OCI-LY7 (cell line): ENCODE data around the gene RAD9A. TPM values are rescaled to one million over a fixed set of nuclear protein-coding genes. Genes with fewer than 3 reads are reported as not detected.

Experiments used
- BruUV-seq: library from RNA; stranded (reverse); fragments of 400-500 nt; replicated peaks from 2 replicates; lab custom pipeline; 2021; lab: Mats Ljungman, UMichigan
- CTCF ChIA-PET: fragments of 300-600 bp; sonication (Branson Sonifier 250); formaldehyde crosslinking; loops from one replicate; lab custom pipeline; 2022; ENCODE audit warnings: antibody characterized with exemption; ENCODE audit not compliant: unreplicated experiment; lab: Charles Lee
- POLR2A ChIA-PET: fragments of 300-600 bp; sonication (Branson Sonifier 250); formaldehyde crosslinking; loops from one replicate; lab custom pipeline; 2022; ENCODE audit warnings: antibody characterized with exemption; lab: Charles Lee
- DNase-seq: peaks from one replicate; pipeline ENCODE4 v3.0.0-alpha.2; 2015; ENCODE audit warnings: low spot score
- H2AFZ ChIP-seq: fragments of 200-600 bp; sonication (generic), shearing (Covaris generic); 2 replicates; pipeline ENCODE4 v1.6.1; 2014; ENCODE audit warnings: mild to moderate bottlenecking, antibody characterized with exemption, low read length, moderate library complexity
- H3K27ac ChIP-seq: fragments of 200-600 bp; sonication (generic); 2 replicates; pipeline ENCODE4 v1.5.1; 2014; ENCODE audit warnings: mixed run types, low read depth, mild to moderate bottlenecking, moderate library complexity, low read length, inconsistent platforms; ENCODE audit not compliant: poor library complexity, severe bottlenecking
- H3K36me3 ChIP-seq: fragments of 200-600 bp; sonication (generic); 2 replicates; pipeline ENCODE4 v1.6.1; 2014; ENCODE audit warnings: mild to moderate bottlenecking, antibody characterized with exemption, low read length, moderate library complexity, mixed read lengths; ENCODE audit not compliant: insufficient read depth
- H3K4me1 ChIP-seq: fragments of 200-600 bp; sonication (generic); 2 replicates; pipeline ENCODE4 v1.5.1; 2014; ENCODE audit warnings: mild to moderate bottlenecking, low read length; ENCODE audit not compliant: insufficient read depth, poor library complexity, severe bottlenecking
- H3K4me2 ChIP-seq: fragments of 200-600 bp; sonication (generic); 2 replicates; pipeline ENCODE4 v1.6.1; 2014; ENCODE audit warnings: mild to moderate bottlenecking, low read length
- H3K4me3 ChIP-seq: fragments of 200-600 bp; sonication (generic); 2 replicates; pipeline ENCODE4 v1.5.1; 2014; ENCODE audit warnings: mild to moderate bottlenecking, low read depth, low read length; ENCODE audit not compliant: poor library complexity, severe bottlenecking
- H3K79me2 ChIP-seq: fragments of 200-600 bp; sonication (generic); 2 replicates; pipeline ENCODE4 v1.6.1; 2016; ENCODE audit warnings: low read depth, mild to moderate bottlenecking, low read length, moderate library complexity, mixed read lengths; ENCODE audit not compliant: insufficient read depth
- H3K9me2 ChIP-seq: fragments of 200-600 bp; sonication (generic); 2 replicates; pipeline ENCODE4 v1.6.1; 2016; ENCODE audit warnings: mild to moderate bottlenecking, low read length, mixed read lengths; ENCODE audit not compliant: insufficient read depth
- H3K9me3 ChIP-seq: fragments of 200-600 bp; sonication (generic); 2 replicates; pipeline ENCODE4 v1.6.1; 2014; ENCODE audit warnings: mild to moderate bottlenecking, mixed run types, low read length, mixed read lengths
- H4K20me1 ChIP-seq: fragments of 200-600 bp; sonication (generic); 2 replicates; pipeline ENCODE4 v1.6.1; 2014; ENCODE audit warnings: mild to moderate bottlenecking, antibody characterized with exemption, low read length, moderate library complexity, mixed read lengths; ENCODE audit not compliant: insufficient read depth
- EZH2phosphoT487 ChIP-seq: fragments of 200-600 bp; sonication (generic); IDR thresholded peaks from 2 replicates; pipeline ENCODE4 v1.6.1; 2018; ENCODE audit warnings: low read depth, borderline replicate concordance, mild to moderate bottlenecking, mixed run types, antibody characterized with exemption, low read length, moderate library complexity, mixed read lengths
- intact Hi-C: fragments of 100-400 bp; cut with micrococcal nuclease; formaldehyde crosslinking; loops from one replicate; pipeline ENCODE4 v1.10.0; 2022; ENCODE audit not compliant: unreplicated experiment
- total RNA-seq, 2 experiments: library from RNA; depleted of rRNA in 1 of 2; stranded (reverse); fragments of >200 nt in 1 of 2; shearing (Covaris generic) in 1 of 2; gene quantifications; 2 replicates each; pipeline ENCODE4 v1.2.3, GENCODE V29; 2014 to 2022
- TF ChIP-seq, protein P1 (sequence below): fragments of 200-600 bp; sonication (generic); conservative IDR thresholded peaks from 2 replicates; pipeline ENCODE4 v1.5.1; 2014; ENCODE audit warnings: mild to moderate bottlenecking, antibody characterized with exemption, low read length, moderate library complexity, mixed read lengths

Gene RAD9A
- total RNA-seq, 2 experiments from 2014 or later: 51.0 to 62.2 TPM

DNA sequence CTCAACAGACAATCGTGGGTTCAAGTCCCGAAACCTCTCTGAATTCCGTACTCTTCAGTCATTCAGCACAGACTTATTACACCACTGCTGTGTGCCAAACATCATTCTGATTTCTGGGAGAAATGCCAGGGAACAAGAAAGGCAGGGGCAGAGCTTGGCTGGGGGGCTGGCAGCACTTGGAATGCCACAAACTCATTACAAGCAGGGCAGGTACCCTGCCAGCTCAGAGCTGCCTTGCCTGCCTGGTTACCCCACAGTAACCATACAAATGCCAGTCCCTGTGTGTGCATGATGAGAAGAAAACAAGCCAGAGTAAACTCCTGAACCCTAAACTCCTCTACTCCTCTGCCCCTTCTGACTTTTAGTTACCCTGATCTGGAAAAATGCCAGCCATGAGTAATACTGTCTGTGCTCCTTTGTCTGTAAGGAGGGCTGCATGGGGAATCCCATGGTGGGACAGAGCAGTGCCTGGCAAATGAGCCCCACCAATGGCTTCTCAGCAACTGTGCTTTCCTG lies 6.9 kb upstream of the RAD9A start:
- no peaks in the 10 kb centered on the region for H3K9me2 ChIP-seq
- no peak overlapping the region for H3K4me3 ChIP-seq
- no peaks in the 10 kb centered on the region for H3K36me3 ChIP-seq
- DNase-seq: no peak
- H3K79me2 ChIP-seq: no peaks in the 10 kb centered on the region
- H3K4me2 ChIP-seq: no peak overlapping the region
- no peak overlapping the region for H3K27ac ChIP-seq
- no TSS peak for BruUV-seq
- POLR2A ChIA-PET: interaction anchor here (1.3 kb wide), 1 partner anchor 33 kb away, joined by 3 read pairs; no protein-coding TSS in a partner anchor
- no peaks in the 10 kb centered on the region for H4K20me1 ChIP-seq
- CTCF ChIA-PET: interaction anchor here (0.9 kb wide), 1 partner anchor 28 kb away, joined by 3 read pairs; no protein-coding TSS in a partner anchor
- no peaks in the 10 kb centered on the region for H3K9me3 ChIP-seq
- H2AFZ ChIP-seq: no peak overlapping the region
- intact Hi-C loops: loop anchor here (5.0 kb wide), 2 partner anchors 288 to 303 kb away; no protein-coding TSS in a partner anchor
- peaks cover 37% of the 10 kb centered on the region for H3K4me1 ChIP-seq
- TF ChIP-seq EZH2phosphoT487: no peak
- TF ChIP-seq, protein P1, sequence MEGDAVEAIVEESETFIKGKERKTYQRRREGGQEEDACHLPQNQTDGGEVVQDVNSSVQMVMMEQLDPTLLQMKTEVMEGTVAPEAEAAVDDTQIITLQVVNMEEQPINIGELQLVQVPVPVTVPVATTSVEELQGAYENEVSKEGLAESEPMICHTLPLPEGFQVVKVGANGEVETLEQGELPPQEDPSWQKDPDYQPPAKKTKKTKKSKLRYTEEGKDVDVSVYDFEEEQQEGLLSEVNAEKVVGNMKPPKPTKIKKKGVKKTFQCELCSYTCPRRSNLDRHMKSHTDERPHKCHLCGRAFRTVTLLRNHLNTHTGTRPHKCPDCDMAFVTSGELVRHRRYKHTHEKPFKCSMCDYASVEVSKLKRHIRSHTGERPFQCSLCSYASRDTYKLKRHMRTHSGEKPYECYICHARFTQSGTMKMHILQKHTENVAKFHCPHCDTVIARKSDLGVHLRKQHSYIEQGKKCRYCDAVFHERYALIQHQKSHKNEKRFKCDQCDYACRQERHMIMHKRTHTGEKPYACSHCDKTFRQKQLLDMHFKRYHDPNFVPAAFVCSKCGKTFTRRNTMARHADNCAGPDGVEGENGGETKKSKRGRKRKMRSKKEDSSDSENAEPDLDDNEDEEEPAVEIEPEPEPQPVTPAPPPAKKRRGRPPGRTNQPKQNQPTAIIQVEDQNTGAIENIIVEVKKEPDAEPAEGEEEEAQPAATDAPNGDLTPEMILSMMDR: no peak

DNA sequence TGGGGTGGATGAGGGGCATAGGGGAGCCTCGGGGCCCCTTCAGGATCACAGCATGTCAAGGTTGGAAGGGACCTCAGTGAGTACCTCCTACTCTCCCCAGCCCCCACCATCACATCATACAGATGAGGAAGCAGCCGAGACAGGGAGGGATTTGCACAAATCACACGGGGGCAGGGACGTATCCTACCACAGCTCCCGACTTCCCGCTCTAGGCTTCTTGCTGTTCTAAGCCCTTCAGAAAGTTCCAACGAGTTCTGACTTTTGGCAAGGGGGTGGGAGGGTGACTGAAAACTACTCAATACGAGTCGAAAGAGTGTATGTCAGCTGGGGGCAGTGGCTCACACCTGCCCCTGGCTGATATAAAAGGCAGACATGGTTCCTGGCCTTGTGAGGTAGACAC lies 4.7 kb upstream of the RAD9A start:
- no peak for DNase-seq
- Histone ChIP-seq H3K4me1 (peaks cover 32% of the 10 kb centered on the region), H3K27ac (no peak overlapping the region), H3K36me3 (no peaks in the 10 kb centered on the region), H3K9me2 (no peaks in the 10 kb centered on the region), H2AFZ (no peak overlapping the region), H3K4me3 (no peak overlapping the region), H3K4me2 (no peak overlapping the region), H4K20me1 (no peaks in the 10 kb centered on the region), H3K9me3 (no peaks in the 10 kb centered on the region), H3K79me2 (peaks cover 11% of the 10 kb centered on the region; the same call in 1 of the 2 replicates)
- intact Hi-C loops: no loop called here
- ChIA-PET CTCF (interaction anchor here (0.5 to 1.1 kb wide), 5 partner anchors 30 to 1024 kb away, joined by 3 to 5 read pairs (median 3); partner anchors contain the start of gene AIP), POLR2A (interaction anchor here (0.7 to 1.4 kb wide), 4 partner anchors 22 to 95 kb away, joined by 3 to 6 read pairs (median 4); no protein-coding TSS in a partner anchor)
- BruUV-seq: no TSS peak
- TF ChIP-seq EZH2phosphoT487: no peak
- TF ChIP-seq, protein P1: no peak

DNA sequence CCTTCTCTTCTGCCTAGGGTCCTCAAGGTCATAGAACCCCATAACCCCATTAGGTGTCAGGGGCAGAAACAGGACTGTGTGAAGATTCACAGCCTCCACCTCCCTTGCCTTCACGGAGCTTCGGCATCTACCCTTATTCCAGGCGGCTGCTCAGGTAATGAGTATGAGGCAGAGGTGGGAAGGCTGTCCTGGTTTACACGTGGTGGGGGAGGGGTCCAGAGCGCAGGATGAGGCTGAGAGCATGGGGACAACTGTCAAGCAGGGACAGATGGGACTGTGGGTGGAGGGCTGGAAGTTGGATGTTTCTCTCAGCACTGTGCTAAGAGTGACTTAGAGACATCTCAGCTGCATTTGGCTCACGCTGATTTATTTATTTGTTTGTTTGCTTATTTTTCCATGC lies 4.3 kb upstream of the RAD9A start:
- Histone ChIP-seq H3K4me3 (no peak overlapping the region), H2AFZ (no peak overlapping the region), H3K36me3 (no peaks in the 10 kb centered on the region), H3K9me3 (no peaks in the 10 kb centered on the region), H3K27ac (no peak overlapping the region), H3K9me2 (no peaks in the 10 kb centered on the region), H3K79me2 (peaks cover 16% of the 10 kb centered on the region; the same call in 1 of the 2 replicates), H3K4me2 (no peak overlapping the region), H3K4me1 (peaks cover 30% of the 10 kb centered on the region), H4K20me1 (no peaks in the 10 kb centered on the region)
- POLR2A ChIA-PET: interaction anchor here (1.4 kb wide), 1 partner anchor 32 kb away, joined by 4 read pairs; no protein-coding TSS in a partner anchor
- intact Hi-C loops: no loop called here
- no peak for TF ChIP-seq EZH2phosphoT487
- TF ChIP-seq, protein P1: no peak
- BruUV-seq: no TSS peak
- CTCF ChIA-PET: interaction anchor here (0.5 to 0.6 kb wide), 3 partner anchors 30 to 1724 kb away, joined by 3 to 6 read pairs (median 3); no protein-coding TSS in a partner anchor
- DNase-seq: no peak
